GM13976 (cell line): ENCODE measurements around the gene CYP2D6.
A peak's percentile ranks its signal among the peaks of the same experiment; 100 is the strongest.
"Not testable (repeated sequence)": the region's sequence is repeated elsewhere in the genome, so short reads cannot be mapped to it uniquely, and the experiment has no call there.

ENCODE experiments used
- DNase-seq: peaks from one replicate; pipeline ENCODE4 v3.0.0; 2012; ENCODE audit warnings: low spot score
- in situ Hi-C: fragments of 300-500 bp; cut with MboI; formaldehyde crosslinking; loops from one replicate; pipeline ENCODE4 v1.12.0; 2022; ENCODE audit warnings: low sequenced_read_pairs, mixed read lengths, inconsistent platforms; ENCODE audit not compliant: unreplicated experiment
- TF ChIP-seq, protein P1 (sequence below): IDR thresholded peaks from 2 replicates; pipeline ENCODE4 v1.5.1; 2012; ENCODE audit warnings: borderline replicate concordance, mild to moderate bottlenecking; ENCODE audit not compliant: insufficient read depth; ENCODE audit errors: extremely low read depth, missing control alignments, control extremely low read depth

The CYP2D6 gene

DNA sequence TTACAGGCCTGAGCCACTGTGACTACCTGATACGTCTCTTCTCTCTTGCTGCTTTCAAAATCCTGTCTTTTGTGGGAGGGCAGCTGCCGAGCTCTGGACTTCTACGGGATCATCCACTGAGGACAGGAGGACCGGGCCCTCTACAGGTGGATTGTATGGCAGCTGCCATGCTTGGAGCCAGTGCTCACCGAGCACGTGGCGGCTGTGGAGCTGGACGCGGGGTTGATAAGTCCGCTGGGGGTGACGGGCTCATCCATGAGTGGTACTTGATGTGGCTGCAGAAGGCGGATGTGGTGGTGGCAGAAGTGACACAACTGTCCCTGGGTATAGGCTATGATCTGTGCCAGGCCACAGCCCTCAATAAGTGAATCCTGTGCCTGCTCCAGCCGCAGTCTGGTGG lies 1.8 kb upstream of the CYP2D6 start:
- TF ChIP-seq, protein P1, sequence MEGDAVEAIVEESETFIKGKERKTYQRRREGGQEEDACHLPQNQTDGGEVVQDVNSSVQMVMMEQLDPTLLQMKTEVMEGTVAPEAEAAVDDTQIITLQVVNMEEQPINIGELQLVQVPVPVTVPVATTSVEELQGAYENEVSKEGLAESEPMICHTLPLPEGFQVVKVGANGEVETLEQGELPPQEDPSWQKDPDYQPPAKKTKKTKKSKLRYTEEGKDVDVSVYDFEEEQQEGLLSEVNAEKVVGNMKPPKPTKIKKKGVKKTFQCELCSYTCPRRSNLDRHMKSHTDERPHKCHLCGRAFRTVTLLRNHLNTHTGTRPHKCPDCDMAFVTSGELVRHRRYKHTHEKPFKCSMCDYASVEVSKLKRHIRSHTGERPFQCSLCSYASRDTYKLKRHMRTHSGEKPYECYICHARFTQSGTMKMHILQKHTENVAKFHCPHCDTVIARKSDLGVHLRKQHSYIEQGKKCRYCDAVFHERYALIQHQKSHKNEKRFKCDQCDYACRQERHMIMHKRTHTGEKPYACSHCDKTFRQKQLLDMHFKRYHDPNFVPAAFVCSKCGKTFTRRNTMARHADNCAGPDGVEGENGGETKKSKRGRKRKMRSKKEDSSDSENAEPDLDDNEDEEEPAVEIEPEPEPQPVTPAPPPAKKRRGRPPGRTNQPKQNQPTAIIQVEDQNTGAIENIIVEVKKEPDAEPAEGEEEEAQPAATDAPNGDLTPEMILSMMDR: no peak
- in situ Hi-C loops: no loop called here
- DNase-seq: no peak

DNA sequence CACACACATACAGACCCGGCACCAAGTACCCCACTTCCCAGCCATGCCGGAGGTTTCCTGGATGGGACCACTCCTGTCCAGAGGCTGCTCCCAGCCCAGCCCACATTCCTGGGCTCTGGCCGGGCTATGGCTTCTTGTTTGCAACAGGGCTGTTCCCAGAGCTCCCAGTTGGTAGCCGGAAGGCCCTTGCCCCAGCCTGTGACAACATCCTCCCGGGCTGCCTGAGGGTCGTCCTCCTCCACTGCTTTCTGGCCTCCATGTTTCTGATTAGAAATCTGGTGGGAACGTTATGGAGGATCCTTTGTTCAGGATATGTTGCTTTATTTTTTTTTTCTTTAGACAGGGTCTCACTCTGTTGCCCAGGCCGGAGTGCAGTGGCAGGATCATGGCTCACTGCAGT lies 952 bp upstream of the CYP2D6 start:
- TF ChIP-seq, protein P1: no peak
- DNase-seq: no peak
- in situ Hi-C loops: no loop called here

DNA sequence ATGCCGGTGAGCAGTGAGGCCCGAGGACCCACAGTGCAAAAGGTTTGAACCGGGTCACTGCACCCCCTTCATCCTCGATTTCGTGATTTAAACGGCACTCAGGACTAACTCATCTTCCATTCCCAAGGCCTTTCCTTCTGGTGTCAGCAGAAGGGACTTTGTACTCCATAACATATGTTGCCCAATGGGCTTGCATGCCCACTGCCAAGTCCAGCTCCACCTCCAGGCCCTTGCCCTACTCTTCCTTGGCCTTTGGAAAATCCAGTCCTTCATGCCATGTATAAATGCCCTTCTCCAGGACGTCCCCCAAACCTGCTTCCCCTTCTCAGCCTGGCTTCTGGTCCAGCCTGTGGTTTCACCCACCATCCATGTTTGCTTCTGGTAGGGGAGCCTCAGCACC lies 428 bp downstream of the CYP2D6 start:
- DNase-seq, in situ Hi-C loops: not testable (repeated sequence)

DNA sequence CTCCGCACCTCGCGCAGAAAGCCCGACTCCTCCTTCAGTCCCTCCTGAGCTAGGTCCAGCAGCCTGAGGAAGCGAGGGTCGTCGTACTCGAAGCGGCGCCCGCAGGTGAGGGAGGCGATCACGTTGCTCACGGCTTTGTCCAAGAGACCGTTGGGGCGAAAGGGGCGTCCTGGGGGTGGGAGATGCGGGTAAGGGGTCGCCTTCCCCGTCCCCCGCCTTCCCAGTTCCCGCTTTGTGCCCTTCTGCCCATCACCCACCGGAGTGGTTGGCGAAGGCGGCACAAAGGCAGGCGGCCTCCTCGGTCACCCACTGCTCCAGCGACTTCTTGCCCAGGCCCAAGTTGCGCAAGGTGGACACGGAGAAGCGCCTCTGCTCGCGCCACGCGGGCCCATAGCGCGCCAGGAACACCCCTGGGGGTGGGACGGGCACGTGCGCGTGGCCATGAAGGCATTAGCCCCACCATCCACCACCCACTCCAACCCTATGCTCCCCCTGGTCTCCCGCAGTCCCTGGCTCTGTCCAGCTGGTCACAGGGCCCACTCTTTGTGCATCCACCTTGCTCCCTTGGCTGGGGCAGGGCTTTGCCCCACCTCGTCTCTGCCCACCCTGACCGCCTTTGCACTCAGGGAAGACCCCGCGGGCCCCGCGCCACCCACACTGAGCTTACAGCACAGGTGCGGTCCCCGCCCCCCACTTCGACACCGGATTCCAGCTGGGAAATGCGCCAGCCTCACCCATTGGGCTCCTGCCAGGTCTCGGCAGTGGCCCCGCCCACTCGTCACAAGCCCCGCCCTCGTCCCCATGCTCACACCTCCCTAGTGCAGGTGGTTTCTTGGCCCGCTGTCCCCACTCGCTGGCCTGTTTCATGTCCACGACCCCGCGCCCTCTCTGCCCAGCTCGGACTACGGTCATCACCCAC lies 1.6 kb downstream of the CYP2D6 start:
- in situ Hi-C loops, DNase-seq: not testable (repeated sequence)

DNA sequence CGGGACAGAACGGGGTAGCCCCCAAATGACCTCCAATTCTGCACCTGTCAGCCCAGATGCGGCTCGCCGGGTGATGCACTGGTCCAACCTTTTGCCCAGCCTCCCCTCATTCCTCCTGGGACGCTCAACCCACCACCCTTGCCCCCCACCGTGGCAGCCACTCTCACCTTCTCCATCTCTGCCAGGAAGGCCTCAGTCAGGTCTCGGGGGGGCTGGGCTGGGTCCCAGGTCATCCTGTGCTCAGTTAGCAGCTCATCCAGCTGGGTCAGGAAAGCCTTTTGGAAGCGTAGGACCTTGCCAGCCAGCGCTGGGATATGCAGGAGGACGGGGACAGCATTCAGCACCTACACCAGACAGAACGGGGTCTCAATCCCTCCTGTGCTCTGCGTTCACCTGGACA lies 2.6 kb downstream of the CYP2D6 start:
- DNase-seq, in situ Hi-C loops: not testable (repeated sequence)

- DNase-seq: no peak
- TF ChIP-seq, protein P1: no peak
- in situ Hi-C loops: no loop called here
These were observed 3.0 kb downstream of the CYP2D6 start for GRCh38 chr22:42127606-42128005.

DNA sequence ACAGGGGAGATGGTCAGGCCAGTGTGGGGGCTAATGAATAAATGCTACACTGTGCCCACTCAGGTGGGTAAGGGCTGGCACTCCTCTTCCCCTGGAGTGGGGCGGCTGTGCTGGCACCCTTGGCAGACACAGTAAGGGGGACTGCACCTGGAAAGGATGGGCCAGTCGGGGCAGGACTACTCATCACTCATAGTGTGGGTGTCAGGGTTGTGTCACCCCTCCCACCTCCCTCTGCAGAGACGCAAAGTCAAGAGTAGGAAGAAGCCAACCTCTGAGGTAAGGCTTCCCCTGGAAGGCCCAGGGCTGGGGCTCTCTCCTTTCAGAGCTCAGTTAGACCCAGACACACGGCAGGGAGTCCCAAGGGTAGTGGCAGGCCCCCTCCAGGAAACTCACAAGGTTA lies 7.1 kb downstream of the CYP2D6 start:
- DNase-seq, in situ Hi-C loops: not testable (repeated sequence)

- peak; percentile 57 for DNase-seq
- in situ Hi-C loops: not testable (repeated sequence)
These were observed 10.2 kb downstream of the CYP2D6 start for GRCh38 chr22:42120231-42121021.

- TF ChIP-seq, protein P1: no peak
- DNase-seq: no peak
- in situ Hi-C loops: no loop called here
These were observed 13.7 kb downstream of the CYP2D6 start for GRCh38 chr22:42116848-42117424.

DNA sequence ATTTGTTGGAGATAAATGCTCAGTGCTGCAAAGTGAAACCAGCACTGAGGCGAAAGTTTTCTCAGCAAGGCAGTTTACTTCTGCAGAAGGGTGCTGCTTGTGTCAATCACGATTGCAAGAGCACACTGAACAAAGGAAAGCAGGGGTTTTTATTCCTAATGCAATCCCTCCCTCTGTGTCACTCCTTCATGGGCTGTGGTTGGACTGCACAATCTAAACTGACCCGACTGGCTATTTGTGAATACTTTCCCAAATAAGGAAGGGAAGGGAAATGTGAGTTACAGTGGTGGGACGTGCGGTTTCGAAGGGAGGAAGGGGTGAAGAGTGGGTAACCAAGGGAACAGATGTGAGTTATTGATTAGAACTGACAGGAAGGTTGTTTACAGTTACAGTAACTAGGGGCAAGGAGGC lies 15.2 kb downstream of the CYP2D6 start:
- DNase-seq, in situ Hi-C loops: not testable (repeated sequence)
